Putamen (tissue), 1 donor: ENCODE data around the gene MLLT1.

Experiments used
- DNase-seq: peaks from one replicate; pipeline ENCODE4 v3.0.0-alpha.2; 2016; ENCODE audit warnings: low spot score

Gene MLLT1

GRCh38 chr19:6275170-6275744, 4.5 kb downstream of the MLLT1 start:
- DNase-seq: no peak

GRCh38 chr19:6274756-6275155, 5.0 kb downstream of the MLLT1 start:
- DNase-seq: no peak

- no peak for DNase-seq
Measured at GRCh38 chr19:6273701-6274601, 5.8 kb downstream of the MLLT1 start.

GRCh38 chr19:6272913-6273600, 6.7 kb downstream of the MLLT1 start:
- no peak for DNase-seq

- no peak for DNase-seq
Measured at GRCh38 chr19:6272411-6272791, 7.4 kb downstream of the MLLT1 start.

GRCh38 chr19:6271721-6272410, 7.9 kb downstream of the MLLT1 start:
- DNase-seq: peak; percentile 45

- DNase-seq: no peak
Measured at GRCh38 chr19:6271251-6271650, 8.5 kb downstream of the MLLT1 start.

GRCh38 chr19:6270822-6271221, 9.0 kb downstream of the MLLT1 start:
- no peak for DNase-seq

GRCh38 chr19:6270076-6270745, 9.6 kb downstream of the MLLT1 start:
- DNase-seq: no peak

GRCh38 chr19:6269101-6269886, 10.5 kb downstream of the MLLT1 start:
- DNase-seq: no peak

GRCh38 chr19:6268382-6268771, 11.4 kb downstream of the MLLT1 start:
- no peak for DNase-seq

- no peak for DNase-seq
Measured at GRCh38 chr19:6267552-6268381, 12.0 kb downstream of the MLLT1 start.

- DNase-seq: no peak
Measured at GRCh38 chr19:6264803-6265202, 15.0 kb downstream of the MLLT1 start.

GRCh38 chr19:6263735-6264444, 15.9 kb downstream of the MLLT1 start:
- no peak for DNase-seq

GRCh38 chr19:6263306-6263705, 16.5 kb downstream of the MLLT1 start:
- no peak for DNase-seq

- DNase-seq: no peak
Measured at GRCh38 chr19:6262519-6262918, 17.3 kb downstream of the MLLT1 start.

GRCh38 chr19:6261883-6262282, 17.9 kb downstream of the MLLT1 start:
- DNase-seq: no peak

- no peak for DNase-seq
Measured at GRCh38 chr19:6260912-6261650, 18.7 kb downstream of the MLLT1 start.

GRCh38 chr19:6260376-6260775, 19.4 kb downstream of the MLLT1 start:
- DNase-seq: no peak
